ENCODE results near the gene SEC31B. TPM values are rescaled to one million over a fixed set of nuclear protein-coding genes. Genes with fewer than 3 reads are reported as not detected.

The SEC31B gene
- total RNA-seq, 4 donors from 2014 or later, result 2.8 to 5.2 (median 4.1) TPM

DNA sequence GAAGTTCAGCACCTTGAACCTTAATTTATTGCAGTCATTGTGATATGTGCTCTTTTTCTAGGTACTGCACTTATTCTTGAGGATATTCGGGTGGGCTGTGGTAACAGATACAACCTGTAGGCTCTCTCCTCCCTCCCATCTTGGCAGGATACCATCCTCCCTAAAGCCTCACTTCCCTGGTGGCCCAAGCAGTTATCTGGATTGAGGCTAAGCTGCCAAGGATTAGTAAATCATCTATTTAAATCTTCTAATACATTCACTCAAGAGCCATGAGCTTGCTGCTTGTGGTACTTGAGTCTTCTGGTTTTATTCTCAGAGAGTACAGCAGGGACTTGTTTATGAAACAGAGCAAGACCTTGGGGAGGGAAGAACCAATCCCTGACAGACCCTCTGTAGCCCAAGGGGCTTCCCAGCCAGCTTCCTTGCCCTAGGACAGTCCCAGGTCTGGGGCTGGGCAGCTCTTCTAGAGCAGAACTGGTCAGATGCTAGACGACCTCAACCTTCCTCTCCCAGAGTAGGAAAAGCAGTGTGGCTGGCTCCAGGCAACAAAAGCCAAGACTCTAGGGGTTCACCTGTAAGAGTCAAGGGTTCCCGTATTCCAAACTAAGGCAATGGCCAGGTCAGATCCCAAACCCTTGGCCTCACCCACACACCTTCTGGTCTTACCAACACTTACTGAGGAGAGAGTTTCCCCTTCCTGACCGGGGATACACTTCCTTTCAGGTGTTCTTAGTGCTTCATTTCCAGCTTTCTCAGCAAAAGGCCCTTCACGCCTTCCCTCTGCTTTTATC is 35.6 kb downstream of the SEC31B start:
- H3K27me3 ChIP-seq, result peaks cover 0 to 23% (median 1%) of the 10 kb centered on the region in 4 donors
- WGBS, result 92% methylated on average over 5 of the region's 5 CpGs
- peaks cover 13 to 20% (median 16%) of the 10 kb centered on the region in 4 donors for H3K4me1 ChIP-seq
- TF ChIP-seq POLR2A (IDR thresholded peaks at IDR 0.05; ENCODE audit: low read depth), result no peak
- TF ChIP-seq EP300 (IDR thresholded peaks at IDR 0.05), result no peak
- TF ChIP-seq POLR2AphosphoS5 (IDR thresholded peaks at IDR 0.05), result no peak
- TF ChIP-seq, protein P1, sequence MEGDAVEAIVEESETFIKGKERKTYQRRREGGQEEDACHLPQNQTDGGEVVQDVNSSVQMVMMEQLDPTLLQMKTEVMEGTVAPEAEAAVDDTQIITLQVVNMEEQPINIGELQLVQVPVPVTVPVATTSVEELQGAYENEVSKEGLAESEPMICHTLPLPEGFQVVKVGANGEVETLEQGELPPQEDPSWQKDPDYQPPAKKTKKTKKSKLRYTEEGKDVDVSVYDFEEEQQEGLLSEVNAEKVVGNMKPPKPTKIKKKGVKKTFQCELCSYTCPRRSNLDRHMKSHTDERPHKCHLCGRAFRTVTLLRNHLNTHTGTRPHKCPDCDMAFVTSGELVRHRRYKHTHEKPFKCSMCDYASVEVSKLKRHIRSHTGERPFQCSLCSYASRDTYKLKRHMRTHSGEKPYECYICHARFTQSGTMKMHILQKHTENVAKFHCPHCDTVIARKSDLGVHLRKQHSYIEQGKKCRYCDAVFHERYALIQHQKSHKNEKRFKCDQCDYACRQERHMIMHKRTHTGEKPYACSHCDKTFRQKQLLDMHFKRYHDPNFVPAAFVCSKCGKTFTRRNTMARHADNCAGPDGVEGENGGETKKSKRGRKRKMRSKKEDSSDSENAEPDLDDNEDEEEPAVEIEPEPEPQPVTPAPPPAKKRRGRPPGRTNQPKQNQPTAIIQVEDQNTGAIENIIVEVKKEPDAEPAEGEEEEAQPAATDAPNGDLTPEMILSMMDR (IDR thresholded peaks at IDR 0.05), result no peak
- DNase-seq (ENCODE audit: extremely low spot score), result peak; percentile 87
- no peak overlapping the region for H3K27ac ChIP-seq (replicated peaks in 1 of 4)
- intact Hi-C loops (cut with DNase I), result no loop called here
- no peaks in the 10 kb centered on the region for H3K9me3 ChIP-seq
- H3K4me3 ChIP-seq, result no peak overlapping the region
- peaks cover 23 to 41% (median 33%) of the 10 kb centered on the region in 4 donors for H3K36me3 ChIP-seq

DNA sequence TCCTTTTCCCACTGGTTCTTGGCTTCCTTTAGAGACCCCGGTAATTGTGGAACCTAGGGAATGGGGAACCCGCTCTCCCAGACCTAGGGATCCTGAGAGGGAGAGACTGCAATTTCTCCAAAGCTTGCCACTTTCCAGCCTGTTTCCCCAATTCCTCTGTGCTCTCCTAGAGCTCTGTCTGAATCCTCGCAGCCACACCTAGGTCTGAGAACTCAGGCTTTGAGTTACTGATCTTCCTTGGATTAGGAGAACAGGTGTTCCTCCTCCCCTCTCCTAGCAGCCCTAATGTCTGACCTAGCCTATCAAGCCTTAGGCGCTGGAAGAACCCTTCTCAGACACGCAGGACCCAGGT is 36.9 kb downstream of the SEC31B start:
- DNase-seq (ENCODE audit: extremely low spot score), result no peak
- peak overlapping the region; percentile 52 to 60 (median 56) for H3K4me3 ChIP-seq
- H3K27me3 ChIP-seq, result peaks cover 0 to 36% (median 3%) of the 10 kb centered on the region in 4 donors
- intact Hi-C loops (cut with DNase I), result no loop called here
- no peak overlapping the region for H3K27ac ChIP-seq (replicated peaks in 1 of 4)
- H3K36me3 ChIP-seq, result peaks cover 13 to 28% (median 22%) of the 10 kb centered on the region in 4 donors
- 35% methylated on average over 5 of the region's 5 CpGs for WGBS
- H3K9me3 ChIP-seq, result no peaks in the 10 kb centered on the region
- peaks cover 13 to 20% (median 16%) of the 10 kb centered on the region in 4 donors for H3K4me1 ChIP-seq
- TF ChIP-seq POLR2AphosphoS5 (IDR thresholded peaks at IDR 0.05) (no peak), EP300 (IDR thresholded peaks at IDR 0.05) (no peak), POLR2A (IDR thresholded peaks at IDR 0.05; ENCODE audit: low read depth) (no peak)
- TF ChIP-seq, protein P1 (IDR thresholded peaks at IDR 0.05), result no peak

DNA sequence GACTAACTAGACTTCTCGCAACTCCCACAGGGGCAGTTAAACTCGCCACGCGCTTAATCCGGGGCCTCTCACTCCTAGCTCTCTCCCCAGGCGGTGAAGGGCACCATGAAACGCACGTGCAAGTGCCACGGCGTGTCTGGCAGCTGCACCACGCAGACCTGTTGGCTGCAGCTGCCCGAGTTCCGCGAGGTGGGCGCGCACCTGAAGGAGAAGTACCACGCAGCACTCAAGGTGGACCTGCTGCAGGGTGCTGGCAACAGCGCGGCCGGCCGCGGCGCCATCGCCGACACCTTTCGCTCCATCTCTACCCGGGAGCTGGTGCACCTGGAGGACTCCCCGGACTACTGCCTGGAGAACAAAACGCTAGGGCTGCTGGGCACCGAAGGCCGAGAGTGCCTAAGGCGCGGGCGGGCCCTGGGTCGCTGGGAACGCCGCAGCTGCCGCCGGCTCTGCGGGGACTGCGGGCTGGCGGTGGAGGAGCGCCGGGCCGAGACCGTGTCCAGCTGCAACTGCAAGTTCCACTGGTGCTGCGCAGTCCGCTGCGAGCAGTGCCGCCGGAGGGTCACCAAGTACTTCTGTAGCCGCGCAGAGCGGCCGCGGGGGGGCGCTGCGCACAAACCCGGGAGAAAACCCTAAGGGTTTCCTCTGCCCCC is 37.4 kb downstream of the SEC31B start:
- peak overlapping the region; percentile 52 to 60 (median 56) for H3K4me3 ChIP-seq
- peaks cover 8 to 23% (median 17%) of the 10 kb centered on the region in 4 donors for H3K36me3 ChIP-seq
- no peaks in the 10 kb centered on the region for H3K9me3 ChIP-seq
- peaks cover 0 to 36% (median 3%) of the 10 kb centered on the region in 4 donors for H3K27me3 ChIP-seq
- DNase-seq (ENCODE audit: extremely low spot score), result peak; percentile 89
- WGBS, result under 1% methylated on average over 33 of the region's 59 CpGs
- no peak overlapping the region for H3K27ac ChIP-seq (replicated peaks in 1 of 4)
- H3K4me1 ChIP-seq, result peaks cover 13 to 20% (median 16%) of the 10 kb centered on the region in 4 donors
- TF ChIP-seq, protein P1 (IDR thresholded peaks at IDR 0.05), result peak; percentile 60 to 79 (median 65)
- no peak for TF ChIP-seq POLR2AphosphoS5 (IDR thresholded peaks at IDR 0.05)
- no peak for TF ChIP-seq POLR2A (IDR thresholded peaks at IDR 0.05; ENCODE audit: low read depth)
- no peak for TF ChIP-seq EP300 (IDR thresholded peaks at IDR 0.05)
- intact Hi-C loops (cut with DNase I), result no loop called here

DNA sequence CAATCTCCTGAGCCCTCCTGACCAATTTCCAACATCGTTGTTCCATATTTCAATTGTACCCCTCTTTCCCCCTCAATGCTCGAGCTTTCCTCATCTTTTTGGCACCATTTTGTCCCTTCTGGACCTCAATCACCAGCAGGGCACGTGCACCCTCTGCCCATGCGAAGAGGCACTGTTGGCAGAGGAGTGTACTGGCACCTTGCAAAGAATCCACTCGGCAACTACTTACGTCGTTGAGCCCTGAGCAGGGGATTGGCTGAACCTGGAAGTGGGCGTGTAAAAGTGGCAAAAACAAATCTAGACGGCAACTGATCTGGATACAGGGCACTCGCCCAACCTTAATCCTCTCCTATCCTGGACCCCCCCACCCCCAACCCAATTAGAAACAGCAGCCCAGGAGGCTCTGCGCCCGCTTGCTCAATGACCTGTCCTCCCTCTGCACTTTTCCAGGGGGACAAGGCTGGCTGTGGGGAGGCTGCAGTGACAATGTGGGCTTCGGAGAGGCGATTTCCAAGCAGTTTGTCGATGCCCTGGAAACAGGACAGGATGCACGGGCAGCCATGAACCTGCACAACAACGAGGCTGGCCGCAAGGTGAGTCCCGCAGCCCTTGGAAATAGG is 38.1 kb downstream of the SEC31B start:
- Histone ChIP-seq H3K36me3 (peaks cover under 1 to 16% (median 9%) of the 10 kb centered on the region in 4 donors), H3K27ac (replicated peaks in 1 of 4) (no peak overlapping the region), H3K4me1 (peaks cover 13 to 20% (median 16%) of the 10 kb centered on the region in 4 donors), H3K9me3 (no peaks in the 10 kb centered on the region), H3K27me3 (peaks cover 0 to 36% (median 3%) of the 10 kb centered on the region in 4 donors), H3K4me3 (peak overlapping the region; percentile 52 to 60 (median 56))
- TF ChIP-seq EP300 (IDR thresholded peaks at IDR 0.05), result no peak
- TF ChIP-seq POLR2AphosphoS5 (IDR thresholded peaks at IDR 0.05), result no peak
- TF ChIP-seq, protein P1 (IDR thresholded peaks at IDR 0.05), result no peak
- no peak for TF ChIP-seq POLR2A (IDR thresholded peaks at IDR 0.05; ENCODE audit: low read depth)
- DNase-seq (ENCODE audit: extremely low spot score), result peak; percentile 98
- intact Hi-C loops (cut with DNase I), result no loop called here
- WGBS, result 3% methylated on average over 11 of the region's 19 CpGs
